ENCODE data around the gene CTU2.

GRCh38 chr16:88714420-88715302 lies 8.4 kb downstream of the CTU2 start:
- TF ChIP-seq CTCF (IDR thresholded peaks at IDR 0.05), result no peak
- no peak for TF ChIP-seq POLR2A (IDR thresholded peaks at IDR 0.05)
